GM21619 (cell line): ENCODE results near the gene URGCP.

ENCODE experiments used
- ATAC-seq: cut with Tn5 transposase; IDR thresholded peaks from one replicate; pipeline ENCODE4 v1.9.1; 2021; ENCODE audit not compliant: unreplicated experiment

URGCP gene, protein sequence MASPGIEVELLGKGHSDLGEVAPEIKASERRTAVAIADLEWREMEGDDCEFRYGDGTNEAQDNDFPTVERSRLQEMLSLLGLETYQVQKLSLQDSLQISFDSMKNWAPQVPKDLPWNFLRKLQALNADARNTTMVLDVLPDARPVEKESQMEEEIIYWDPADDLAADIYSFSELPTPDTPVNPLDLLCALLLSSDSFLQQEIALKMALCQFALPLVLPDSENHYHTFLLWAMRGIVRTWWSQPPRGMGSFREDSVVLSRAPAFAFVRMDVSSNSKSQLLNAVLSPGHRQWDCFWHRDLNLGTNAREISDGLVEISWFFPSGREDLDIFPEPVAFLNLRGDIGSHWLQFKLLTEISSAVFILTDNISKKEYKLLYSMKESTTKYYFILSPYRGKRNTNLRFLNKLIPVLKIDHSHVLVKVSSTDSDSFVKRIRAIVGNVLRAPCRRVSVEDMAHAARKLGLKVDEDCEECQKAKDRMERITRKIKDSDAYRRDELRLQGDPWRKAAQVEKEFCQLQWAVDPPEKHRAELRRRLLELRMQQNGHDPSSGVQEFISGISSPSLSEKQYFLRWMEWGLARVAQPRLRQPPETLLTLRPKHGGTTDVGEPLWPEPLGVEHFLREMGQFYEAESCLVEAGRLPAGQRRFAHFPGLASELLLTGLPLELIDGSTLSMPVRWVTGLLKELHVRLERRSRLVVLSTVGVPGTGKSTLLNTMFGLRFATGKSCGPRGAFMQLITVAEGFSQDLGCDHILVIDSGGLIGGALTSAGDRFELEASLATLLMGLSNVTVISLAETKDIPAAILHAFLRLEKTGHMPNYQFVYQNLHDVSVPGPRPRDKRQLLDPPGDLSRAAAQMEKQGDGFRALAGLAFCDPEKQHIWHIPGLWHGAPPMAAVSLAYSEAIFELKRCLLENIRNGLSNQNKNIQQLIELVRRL

DNA sequence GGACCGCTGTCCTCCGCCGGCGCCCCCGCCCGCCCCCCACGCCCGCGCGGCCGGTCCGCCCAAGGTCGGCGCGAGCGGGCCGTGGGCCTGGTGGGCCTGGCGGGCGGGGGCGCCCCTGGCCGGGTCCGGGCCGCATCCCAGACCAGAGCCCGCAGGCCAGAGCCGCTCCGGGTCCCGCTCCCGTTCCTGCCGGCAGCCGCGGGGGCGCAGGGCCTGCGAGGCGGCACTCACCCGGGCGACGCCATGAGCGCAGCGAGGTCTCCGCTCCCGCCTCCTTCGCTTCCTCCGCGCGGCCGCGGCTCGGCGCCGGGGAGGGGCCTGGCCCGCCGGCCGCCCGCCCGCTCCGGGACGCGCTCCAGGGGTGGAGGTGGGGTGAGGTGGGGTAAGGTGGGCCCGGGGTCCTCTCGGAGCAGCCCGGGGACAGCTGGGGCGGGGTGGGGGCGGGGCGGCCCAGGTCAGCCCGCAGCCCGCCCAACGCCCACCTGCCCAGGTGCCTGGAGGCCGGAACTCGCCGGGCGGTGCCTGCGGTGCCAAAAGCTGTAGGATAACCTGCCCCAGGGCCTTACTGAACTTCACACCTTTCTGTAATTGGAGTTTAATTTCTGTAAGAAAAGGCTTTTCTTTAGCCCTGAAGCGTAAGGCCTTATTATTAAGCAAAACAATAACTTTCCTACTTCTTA, at the start of gene URGCP:
Gene URGCP, minus strand, starts transcription at position 266 of the 680 bp plus-strand sequence. Its CDS starts 21 bp downstream, at position 245.
- peak; percentile 75 for ATAC-seq

DNA sequence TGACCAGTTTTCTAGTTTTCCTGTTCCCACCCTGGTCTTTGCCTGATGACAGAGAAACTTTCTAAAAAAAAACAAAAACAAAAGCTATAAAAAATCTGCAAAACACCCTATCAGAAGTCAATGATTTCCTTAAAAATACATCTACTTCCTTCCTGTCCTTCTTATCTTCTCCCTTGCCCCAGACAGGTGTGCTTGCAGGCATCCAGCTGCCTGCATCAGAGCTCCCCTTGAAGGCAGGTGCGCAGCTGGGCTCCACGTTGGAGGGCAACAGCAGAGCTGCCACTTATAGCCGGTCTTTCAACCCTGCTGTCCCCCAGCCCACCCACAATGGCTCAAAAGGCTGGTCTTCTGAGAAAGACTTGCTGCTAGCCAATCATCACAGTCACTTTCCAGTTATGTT, 49.6 kb upstream of the URGCP start:
- no peak for ATAC-seq

DNA sequence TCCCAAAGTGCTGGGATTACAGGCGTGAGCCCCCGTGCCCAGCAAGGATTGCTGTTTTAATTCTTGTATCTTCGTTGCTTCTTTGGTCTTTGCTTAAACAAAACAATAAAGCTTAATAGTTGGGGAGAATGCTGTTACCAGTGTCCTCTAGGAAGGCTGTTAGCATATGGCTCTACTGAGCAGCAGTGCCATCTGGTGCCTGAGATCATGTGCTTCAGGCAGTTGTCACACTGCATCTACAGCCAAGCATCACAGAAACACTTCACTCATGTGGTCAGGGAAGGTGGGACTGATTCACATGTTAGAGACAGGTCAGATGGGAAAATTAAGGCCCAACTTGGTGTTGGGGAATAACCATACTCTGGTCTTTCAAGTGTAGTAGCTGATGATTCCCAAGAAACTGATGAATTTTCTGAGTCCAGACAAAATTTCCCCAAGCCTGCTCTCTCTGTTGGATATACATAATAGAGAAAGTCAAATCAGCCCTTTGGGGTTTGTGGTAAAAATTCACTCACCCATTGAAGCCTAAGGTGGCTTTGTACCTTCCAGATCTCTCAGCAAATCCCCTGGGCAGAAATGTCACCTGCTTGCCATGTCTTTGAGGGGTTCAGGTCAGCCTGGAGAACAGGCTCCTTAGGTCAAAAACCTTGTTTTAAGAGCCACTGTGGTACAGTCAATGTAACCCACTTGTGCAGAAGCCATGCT, 48.3 kb upstream of the URGCP start:
- ATAC-seq: no peak

DNA sequence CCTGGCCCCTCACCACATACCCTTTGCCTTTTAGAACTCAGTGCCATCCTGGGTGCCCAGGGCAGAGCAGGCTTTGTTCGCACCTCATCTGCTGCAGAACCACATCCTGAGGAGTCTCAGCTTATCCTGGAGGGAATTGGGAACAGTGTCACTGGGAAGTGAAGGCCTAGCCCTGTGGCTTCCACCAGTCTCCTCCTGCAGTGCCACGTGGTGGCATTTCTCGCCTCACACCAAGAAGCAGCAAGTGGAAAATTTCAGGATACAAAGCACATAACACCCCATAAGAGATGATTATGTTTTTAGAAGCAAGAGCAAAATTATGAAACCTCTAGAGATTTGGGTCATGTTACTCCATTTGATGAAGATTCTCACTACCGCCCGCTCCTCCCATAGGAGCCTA, 46.7 kb upstream of the URGCP start:
- ATAC-seq: no peak

DNA sequence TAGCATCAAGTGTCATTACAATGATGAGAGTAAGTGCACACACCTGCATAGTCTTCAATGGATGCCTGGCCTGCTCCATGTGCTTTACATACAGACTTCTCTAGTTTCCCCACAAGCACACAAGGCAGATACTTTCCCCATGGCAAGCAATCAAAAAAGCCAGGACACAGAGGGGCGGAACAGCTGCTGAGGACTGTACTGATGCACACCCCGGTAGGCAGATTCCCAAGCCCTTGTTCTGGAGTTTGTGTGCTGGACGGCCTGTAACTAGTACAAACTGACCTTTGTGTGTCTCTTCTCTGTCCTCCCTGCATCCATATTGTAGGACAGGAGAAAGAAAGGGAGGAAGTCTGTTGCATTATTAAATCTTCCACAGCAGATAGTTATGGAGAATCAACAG, 45.6 kb upstream of the URGCP start:
- ATAC-seq: no peak

DNA sequence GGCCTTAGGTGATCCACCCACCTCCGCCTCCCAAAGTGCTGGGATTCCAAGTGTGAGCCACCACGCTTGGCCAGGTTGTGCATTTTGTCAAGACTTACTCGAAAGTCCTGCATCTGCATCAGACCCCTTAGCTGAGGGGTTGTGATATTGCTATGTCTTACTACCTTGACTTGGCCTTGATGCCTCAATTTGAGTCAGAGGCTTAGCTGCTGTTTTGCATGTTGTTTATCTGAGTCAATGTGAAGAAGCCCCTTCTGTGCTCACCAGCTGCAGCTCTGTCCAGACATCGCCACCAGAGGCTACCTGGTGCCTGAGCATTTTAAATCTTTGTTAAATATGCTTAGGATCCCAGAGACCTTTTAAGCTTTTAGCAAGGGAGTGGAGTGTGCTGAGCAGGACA, 37.9 kb upstream of the URGCP start:
- peak; percentile 76 for ATAC-seq

DNA sequence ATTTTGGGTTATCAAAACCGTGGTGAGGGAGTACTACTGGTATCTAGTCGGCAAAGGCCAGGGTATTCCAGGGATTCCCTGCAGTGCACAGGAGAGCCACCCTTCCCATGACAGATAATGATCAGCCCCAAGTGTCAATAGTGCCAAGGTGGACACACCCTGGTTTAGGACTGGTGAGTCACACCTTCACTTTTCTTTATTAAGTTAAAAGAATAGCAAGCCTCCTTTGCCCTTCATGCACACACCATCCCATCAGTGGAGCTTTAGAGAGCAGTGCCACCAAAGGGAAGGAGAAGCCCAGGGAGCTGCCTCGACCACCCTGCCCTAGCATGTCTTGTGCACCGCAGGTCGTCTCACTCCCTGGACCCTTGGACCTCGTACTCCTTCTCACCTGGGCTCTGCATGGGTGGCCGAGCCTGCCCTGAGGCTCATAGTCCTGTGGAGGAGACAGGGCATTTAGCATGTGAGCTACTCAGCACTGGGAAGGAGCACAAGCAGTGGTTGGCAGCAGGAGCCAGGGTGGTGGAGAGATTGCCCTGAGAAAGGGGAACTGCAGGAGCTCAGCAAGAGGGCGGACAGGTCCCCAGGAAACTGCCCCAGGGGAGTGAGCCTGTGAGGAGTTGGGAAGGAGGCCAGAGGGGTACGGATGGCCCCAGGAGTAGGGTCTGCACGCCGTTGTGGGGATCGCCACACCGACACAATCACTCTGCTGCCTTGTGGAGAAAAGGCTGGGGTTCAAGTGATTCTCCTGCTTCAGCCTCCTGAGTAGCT, 37.2 kb upstream of the URGCP start:
- no peak for ATAC-seq

DNA sequence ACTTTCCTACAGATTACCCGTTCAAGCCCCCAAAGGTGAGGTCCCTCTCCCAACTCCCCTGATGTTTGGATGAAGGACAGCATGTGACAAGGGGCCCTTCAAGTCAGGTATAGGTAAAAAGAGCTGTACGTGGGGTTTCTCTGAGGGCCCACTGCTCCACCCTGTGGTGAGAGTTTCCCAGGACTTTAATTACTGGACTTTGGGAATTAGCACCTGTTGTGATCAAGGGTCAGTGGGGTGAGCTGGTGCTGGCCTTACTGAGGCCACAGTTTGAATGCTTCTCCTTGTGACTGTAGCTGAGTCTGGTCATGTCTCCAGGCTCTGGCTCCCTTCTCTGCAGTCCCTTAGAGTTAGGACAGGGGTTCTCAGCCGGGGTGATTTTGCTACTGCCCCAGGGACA, 36.6 kb upstream of the URGCP start:
- no peak for ATAC-seq

DNA sequence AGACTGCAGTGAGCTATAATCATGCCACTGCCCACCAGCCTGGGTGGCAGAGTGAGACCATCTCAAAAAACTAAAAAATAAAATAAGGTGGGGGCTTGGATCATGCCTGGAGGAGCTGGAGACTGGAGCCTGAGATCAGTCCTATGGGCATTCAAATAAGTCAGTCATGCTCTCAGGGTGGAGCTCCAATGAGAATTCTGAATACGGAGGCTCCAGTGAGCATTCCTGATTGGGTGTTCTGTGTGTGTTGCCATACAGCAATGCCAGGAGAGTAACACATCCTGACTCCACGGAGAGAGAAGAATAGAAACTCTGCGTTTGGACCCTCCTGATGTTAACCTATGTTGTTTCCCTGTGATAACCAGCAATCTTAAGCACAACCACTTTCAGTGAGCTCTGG, 35.9 kb upstream of the URGCP start:
- no peak for ATAC-seq

DNA sequence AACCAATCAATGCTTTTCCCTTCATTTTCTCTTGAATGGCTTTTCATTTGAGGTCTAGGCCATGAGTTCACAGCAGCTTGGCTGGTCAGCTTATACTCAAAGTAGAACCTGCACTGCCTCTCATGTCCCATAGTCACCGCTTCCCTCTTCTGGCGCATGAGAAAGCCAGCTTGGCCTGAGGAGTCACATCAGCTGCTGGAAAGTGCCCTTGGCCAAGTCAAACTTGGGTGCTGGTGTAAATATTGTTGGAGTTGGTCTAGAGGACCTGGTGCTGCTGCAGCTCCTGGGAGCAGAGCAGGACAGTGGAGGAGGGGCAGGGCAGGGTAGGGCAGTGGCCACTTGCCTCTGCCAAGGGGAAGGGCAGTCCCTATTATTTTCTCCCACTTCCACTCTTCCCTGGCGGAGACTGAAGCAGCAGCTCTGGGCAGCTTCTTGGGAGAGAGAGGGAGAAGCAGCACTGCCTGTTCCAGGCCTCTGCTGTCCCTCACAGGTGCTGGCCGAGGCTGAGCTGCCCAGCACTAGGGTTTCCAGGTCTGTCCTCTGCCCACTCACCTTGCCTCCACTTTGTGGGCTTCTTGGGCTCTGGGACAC, 32.6 kb upstream of the URGCP start:
- ATAC-seq: no peak

DNA sequence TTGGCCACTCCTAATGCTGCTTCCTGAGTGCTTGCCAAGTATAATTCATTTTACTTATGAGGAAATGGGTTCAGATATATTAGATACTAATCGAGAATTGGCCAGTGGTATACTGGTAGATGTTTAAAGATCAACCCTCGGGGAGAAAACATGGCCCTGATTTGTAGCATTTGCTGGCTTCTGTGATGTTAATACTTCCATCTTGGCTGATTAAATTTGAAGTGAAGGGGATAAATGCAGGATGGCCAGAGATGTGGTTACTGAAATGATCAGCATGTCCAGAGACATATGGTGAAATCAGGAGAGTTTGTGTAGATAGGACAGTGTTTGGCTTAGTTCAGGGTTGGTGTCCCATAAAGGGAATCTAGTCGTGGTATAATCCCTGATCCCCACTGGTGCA, 31.0 kb upstream of the URGCP start:
- no peak for ATAC-seq

DNA sequence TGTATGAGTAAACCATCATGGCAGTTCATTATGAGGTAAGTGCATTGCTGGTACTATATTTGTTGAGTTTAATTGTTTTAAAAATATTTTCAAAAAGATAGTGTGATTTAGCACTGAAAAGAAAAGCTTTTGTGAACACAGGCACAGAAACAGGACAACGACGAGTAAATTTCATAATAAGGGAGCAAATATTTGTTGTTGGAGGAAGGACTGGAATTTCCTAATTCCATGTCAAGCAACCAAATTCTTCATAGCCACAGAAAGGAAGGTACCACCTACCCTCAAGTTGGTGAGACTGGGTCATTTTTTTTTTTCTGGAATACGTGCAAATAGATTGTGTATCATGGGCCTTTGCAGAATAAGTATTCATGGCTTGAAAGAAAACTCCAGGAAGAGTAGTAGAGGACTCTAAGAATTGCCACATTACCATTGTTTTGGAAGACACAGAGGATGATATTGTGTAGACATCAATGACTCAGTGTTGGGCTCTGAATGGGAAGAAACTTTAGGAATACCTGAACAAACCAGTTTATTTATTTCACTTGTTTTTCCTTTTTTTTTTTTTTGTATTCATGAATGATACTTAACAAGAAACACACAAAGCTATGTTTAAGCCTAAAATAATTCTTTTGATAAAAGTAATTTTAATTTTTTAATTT, 27.6 kb upstream of the URGCP start:
- no peak for ATAC-seq

DNA sequence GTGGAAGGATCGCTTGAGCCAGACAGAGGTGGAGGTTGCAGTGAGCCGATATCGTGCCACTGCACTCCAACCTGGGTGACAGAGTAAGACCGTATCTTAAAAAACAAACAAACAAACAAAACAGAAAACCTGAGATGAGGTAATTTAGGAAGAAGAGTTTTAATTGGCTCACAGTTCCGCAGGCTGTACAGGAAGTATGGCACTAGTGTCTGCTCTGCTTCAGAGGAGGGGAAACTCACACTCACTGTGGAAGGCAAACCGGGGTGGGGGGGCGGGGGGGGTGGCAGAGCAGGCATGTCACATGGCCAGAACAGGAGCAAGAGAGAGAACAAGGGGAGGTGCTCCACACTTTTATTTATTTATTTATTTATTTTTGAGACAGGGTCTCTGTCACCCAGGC, 24.9 kb upstream of the URGCP start:
- no peak for ATAC-seq

DNA sequence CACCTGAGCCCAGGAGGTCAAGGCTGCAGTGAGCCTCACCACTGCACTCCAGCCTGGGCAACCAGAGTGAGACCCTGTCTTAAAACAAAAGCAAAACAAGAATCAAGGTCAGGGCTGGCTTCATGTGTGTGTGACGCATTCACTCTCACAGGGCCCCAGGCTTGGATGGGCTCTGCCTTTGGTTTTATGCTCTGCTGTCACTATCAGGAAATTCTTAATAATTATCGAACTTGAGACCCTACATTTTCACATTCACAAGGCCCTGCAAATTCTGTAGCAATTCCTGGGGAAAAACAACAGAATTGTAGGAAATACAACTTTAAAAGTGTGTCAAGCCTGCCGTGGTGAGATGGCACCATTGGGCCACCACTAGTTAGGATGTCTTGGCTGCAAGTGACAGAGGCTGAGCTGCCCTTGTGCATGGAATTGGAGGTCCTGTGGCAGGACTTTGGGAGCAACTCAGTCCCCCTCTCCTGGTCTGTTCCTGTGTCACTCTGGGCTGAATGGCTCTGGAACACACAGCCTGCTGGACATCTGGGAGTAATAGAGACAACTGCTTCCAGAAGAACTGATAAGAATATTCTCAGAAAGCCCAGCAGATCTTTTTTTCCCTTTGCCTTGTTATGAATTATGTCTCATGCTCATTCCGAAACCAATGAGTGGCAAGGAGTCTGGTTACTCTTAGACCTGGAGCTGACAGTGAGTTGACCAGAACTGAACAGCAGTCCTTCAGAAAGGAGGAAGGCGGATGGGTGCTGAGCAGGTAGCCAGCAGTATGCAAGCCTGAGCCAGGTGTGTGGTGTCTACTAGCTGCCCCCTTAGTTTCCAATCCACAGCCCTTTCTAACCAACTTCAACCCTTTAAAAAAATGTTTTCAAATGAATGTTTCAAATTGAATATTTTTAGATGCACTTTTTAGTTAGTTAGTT, 23.4 kb upstream of the URGCP start:
- ATAC-seq: no peak

DNA sequence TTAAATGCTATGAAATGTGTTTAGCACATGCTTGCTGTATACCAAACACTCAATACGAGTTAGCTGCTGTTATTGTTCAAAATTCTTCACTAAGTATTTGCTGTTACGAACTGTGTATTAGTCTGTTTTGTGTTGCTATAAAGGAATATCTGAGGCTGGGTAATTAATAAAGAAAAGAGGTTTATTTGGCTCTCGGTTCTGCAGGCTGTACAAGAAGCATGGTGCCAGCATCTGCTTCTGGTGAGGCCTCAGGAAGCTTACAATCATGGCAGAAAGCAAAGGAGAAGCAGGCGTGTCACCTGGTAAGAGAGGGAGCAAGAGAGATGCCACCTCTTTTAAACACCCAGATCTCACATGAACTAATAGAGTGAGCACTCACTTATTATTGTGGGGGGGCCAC, 21.4 kb upstream of the URGCP start:
- ATAC-seq: no peak

DNA sequence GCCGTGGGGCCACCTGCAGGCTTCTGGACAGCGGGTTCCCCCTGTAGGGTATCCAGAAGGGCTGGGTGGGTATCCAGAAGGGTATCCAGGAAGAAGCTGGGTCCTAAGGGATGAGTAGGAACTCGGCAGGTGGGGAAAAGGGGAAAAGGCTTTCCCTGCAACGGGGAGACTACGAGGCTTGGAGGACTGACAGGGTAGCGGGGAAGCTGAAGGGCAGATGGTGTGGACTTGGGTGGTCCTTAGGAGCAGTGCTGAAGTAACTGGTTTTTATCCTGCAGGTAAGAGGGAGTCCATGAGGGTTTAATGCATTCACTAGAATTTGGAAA, 20.4 kb upstream of the URGCP start:
- peak; percentile 13 for ATAC-seq

DNA sequence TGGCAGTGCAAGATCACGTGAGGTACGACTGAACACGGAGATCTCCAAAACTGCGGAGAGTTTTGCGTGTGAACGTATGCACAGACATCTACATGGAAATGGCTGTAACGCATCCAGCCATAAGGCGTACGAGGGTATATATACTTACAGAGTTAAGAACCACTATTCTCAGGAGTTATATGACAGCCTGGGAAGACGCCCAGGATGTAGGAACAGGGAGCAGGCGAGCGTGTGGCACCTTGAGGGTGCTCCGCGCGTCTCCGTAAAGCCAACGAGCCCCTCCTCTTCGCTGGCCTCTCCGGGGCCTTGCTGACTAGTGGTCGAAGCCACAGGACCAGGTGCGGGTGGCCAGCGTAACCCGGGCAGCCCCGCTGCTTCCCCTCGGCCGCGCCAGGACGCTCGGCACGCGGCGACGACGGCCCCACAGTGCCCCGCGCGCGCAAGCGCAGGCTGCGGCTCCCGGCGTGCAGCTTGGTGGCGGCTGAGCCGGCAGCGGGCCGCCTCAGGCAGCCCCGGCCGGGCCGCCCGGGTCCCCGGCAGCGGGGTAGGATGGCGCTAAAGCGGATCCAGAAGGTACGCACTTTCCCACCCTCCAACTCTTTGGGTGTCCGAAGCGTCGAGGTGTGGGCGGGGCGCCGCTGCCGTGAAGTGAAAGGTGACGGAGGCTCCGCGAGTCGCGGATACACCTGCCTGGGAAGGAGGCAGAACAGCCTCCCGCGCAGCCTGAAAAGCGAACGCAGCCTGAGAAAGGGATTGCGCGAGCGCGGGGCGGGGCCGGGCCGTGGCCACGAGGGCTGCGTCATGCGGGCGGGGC, 19.8 kb upstream of the URGCP start, which contains the start of gene UBE2D4:
Gene UBE2D4, plus strand, starts transcription at position 453 of the 814 bp plus-strand sequence. Its CDS starts 97 bp downstream, at position 550.
- peak; percentile 86 for ATAC-seq
